Fibroblast of skin of scalp (primary cell): Measurements from ENCODE around the gene SLC5A12.
"Not testable (repeated sequence)": the region's sequence is repeated elsewhere in the genome, so short reads cannot be mapped to it uniquely, and the experiment has no call there.

ENCODE experiments used
- DNase-seq: peaks from one replicate; pipeline ENCODE4 v3.0.0-alpha.2; 2013

The SLC5A12 gene

DNA sequence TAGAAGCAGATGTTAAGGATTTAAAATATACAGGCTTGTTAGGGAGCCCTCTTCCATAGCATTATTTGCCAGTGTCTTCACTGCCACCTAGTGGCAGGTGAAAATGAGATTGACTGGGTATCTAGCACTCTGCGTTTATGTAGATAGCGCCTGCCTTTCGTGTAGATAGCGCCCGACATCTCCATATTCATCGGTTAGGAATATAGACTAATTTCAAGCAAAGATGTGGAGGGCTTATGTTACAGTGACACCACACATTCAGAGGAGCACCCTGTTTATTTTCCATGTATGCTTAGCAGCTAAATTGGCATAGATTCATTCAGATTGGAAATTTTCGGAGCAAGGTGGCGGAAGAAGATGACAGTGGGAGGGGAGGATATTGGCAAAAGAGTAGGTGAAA lies 72.0 kb downstream of the SLC5A12 start:
- peak; percentile 75 for DNase-seq

DNA sequence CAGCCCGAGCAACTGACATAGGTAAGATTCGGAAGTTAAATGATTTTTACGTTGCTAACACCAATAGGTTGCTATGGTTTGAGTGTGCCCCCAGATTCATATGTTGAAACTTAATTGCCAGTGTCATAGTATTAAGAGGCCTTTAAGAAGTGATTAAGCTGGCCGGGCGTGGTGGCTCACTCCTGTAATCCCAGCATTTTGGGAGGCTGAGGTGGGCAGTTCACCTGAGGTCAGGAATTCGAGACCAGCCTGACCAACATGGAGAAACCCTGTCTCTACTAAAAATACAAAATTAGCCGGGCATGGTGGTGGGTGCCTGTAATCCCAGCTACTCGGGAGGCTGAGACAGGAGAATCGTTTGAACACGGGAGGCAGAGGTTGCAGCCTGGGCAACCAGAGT lies 78.5 kb downstream of the SLC5A12 start:
- DNase-seq = not testable (repeated sequence)

GRCh38 chr11:26632691-26633159 lies 89.1 kb downstream of the SLC5A12 start:
- no peak for DNase-seq

GRCh38 chr11:26626346-26626745 lies 95.5 kb downstream of the SLC5A12 start:
- no peak for DNase-seq

DNA sequence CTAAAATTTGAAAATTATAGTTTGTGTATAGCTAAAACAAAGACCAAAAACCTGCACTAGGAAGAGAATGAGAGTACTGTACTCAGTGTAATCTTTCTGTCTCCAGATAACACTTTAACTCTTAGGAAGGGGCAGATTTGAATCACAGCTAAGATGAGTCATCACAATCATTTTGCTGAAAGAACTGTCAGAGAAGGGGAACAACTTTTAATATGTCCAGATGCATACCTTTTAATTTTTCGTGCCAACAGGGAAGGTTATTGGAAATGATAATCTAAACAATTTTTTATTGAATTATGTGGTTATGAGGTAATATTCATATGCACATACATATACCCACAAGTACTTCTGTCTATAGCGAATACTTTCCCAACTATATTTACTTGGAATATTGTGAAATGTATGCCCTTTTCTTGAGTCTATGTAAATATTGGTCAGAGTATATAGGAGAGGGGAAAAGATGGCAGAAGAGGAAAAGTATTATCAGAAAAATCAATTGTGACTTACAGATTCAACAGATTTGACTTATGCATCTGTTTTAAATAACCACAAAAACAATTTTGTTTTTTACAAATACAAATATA lies 98.7 kb downstream of the SLC5A12 start:
- peak; percentile 17 for DNase-seq

- no peak for DNase-seq
Measured at GRCh38 chr11:26622181-26622580, 99.7 kb downstream of the SLC5A12 start.

GRCh38 chr11:26621132-26621531 lies 100.7 kb downstream of the SLC5A12 start:
- peak; percentile 87 for DNase-seq

- no peak for DNase-seq
Measured at GRCh38 chr11:26620282-26621045, 101.4 kb downstream of the SLC5A12 start.

GRCh38 chr11:26618441-26618840 lies 103.4 kb downstream of the SLC5A12 start:
- no peak for DNase-seq
